ENCODE results near the gene UGT1A6.

GRCh38 chr2:233658610-233659009 lies 34.1 kb upstream of the UGT1A6 start:
- TF ChIP-seq CTCF (IDR thresholded peaks at IDR 0.05) (no peak), POLR2AphosphoS5 (IDR thresholded peaks at IDR 0.05) (no peak), POLR2A (IDR thresholded peaks at IDR 0.05) (no peak)

Data from breast epithelium (tissue), 3 donors.